Nephron progenitor cell (in vitro differentiated cells): ENCODE results near the gene SLCO2A1.

Experiments
- DNase-seq: peaks from one replicate; pipeline ENCODE4 v3.0.0; 2021
- H3K27ac Mint-ChIP-seq: 2 replicates; pipeline ENCODE4 v1.8.0; 2021; ENCODE audit warnings: mild to moderate bottlenecking, moderate library complexity, mixed read lengths
- H3K27me3 Mint-ChIP-seq: 2 replicates; pipeline ENCODE4 v1.8.0; 2021; ENCODE audit warnings: mild to moderate bottlenecking, low read depth, mixed read lengths; ENCODE audit not compliant: poor library complexity
- H3K36me3 Mint-ChIP-seq: 2 replicates; pipeline ENCODE4 v1.8.0; 2021; ENCODE audit warnings: low read depth, mixed read lengths
- H3K4me1 Mint-ChIP-seq: 2 replicates; pipeline ENCODE4 v1.8.0; 2021; ENCODE audit warnings: mixed read lengths
- H3K4me3 Mint-ChIP-seq: 2 replicates; pipeline ENCODE4 v1.8.0; 2021; ENCODE audit warnings: mild to moderate bottlenecking, moderate library complexity, mixed read lengths
- H3K9me3 Mint-ChIP-seq: 2 replicates; pipeline ENCODE4 v1.8.0; 2021; ENCODE audit warnings: mild to moderate bottlenecking, moderate library complexity, mixed read lengths
- CTCF ChIP-seq: fragments of 200-600 bp; sonication (generic); IDR thresholded peaks from 2 replicates; pipeline ENCODE4 v1.5.0; 2021; ENCODE audit warnings: antibody characterized with exemption

SLCO2A1 gene

GRCh38 chr3:133890972-133891644, 138.6 kb downstream of the SLCO2A1 start:
- TF ChIP-seq CTCF, result no peak
- H3K9me3 Mint-ChIP-seq, result no peaks in the 10 kb centered on the region
- H3K27ac Mint-ChIP-seq, result no peak overlapping the region
- peaks cover 64% of the 10 kb centered on the region for H3K27me3 Mint-ChIP-seq
- no peak for DNase-seq
- H3K4me1 Mint-ChIP-seq, result no peaks in the 10 kb centered on the region
- H3K36me3 Mint-ChIP-seq, result no peaks in the 10 kb centered on the region
- no peak overlapping the region for H3K4me3 Mint-ChIP-seq

- H3K4me3 Mint-ChIP-seq, result no peak overlapping the region
- H3K4me1 Mint-ChIP-seq, result no peaks in the 10 kb centered on the region
- H3K27ac Mint-ChIP-seq, result no peak overlapping the region
- peaks cover 63% of the 10 kb centered on the region for H3K27me3 Mint-ChIP-seq
- DNase-seq, result no peak
- no peaks in the 10 kb centered on the region for H3K9me3 Mint-ChIP-seq
- TF ChIP-seq CTCF, result no peak
- H3K36me3 Mint-ChIP-seq, result no peaks in the 10 kb centered on the region
These were observed 139.7 kb downstream of the SLCO2A1 start for GRCh38 chr3:133890037-133890436.

- no peaks in the 10 kb centered on the region for H3K36me3 Mint-ChIP-seq
- no peak overlapping the region for H3K4me3 Mint-ChIP-seq
- DNase-seq, result no peak
- no peak for TF ChIP-seq CTCF
- no peak overlapping the region for H3K27ac Mint-ChIP-seq
- H3K4me1 Mint-ChIP-seq, result no peaks in the 10 kb centered on the region
- no peaks in the 10 kb centered on the region for H3K9me3 Mint-ChIP-seq
- peaks cover 55% of the 10 kb centered on the region for H3K27me3 Mint-ChIP-seq
These were observed 140.9 kb downstream of the SLCO2A1 start for GRCh38 chr3:133888726-133889340.

DNA sequence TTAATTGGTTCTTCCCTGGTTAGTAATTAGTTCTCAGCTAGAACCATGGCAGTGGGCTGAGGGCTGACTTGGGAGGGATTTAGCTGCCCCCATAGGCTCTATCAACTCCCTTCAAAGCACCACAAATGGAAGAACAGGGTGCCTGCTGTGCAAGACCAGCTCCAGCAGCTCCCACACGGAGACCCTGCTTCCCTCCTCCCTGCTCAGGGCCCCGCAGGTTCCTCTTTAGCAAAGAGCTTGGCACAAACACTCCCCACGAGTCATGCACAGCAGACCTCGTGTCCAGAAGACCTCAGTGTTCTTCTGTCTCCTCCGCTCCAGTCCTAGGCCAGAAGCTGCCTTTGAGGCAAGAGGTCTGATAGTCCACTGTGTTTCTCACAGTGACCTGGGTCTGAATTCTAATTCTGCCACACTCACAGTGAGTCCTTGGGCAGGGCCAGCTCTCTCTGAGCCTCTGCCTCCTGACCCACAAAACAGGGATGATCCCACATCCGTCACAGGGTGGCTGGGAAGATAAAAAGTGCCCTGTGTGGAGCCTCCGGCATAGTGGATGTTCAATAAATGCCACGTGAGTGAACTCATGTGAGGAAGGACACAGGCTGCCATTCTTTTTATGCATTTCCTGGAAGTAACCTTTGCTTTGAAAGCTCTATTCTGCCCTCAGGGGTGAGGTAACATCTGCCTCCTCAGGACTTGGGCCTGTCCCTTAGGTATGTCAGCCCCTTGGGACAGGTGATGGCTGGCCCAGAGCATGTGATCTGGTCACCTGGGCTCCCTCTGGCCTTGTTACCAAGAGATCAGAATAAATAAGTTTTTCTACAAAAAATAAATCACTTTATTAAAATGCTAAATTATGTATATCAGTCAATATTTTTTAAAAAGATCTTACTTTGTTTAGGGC, 141.7 kb downstream of the SLCO2A1 start:
- Mint-ChIP-seq H3K36me3 (no peaks in the 10 kb centered on the region), H3K4me1 (no peaks in the 10 kb centered on the region), H3K27ac (no peak overlapping the region), H3K27me3 (peaks cover 48% of the 10 kb centered on the region), H3K4me3 (no peak overlapping the region), H3K9me3 (no peaks in the 10 kb centered on the region)
- no peak for TF ChIP-seq CTCF
- no peak for DNase-seq

- no peak overlapping the region for H3K4me3 Mint-ChIP-seq
- TF ChIP-seq CTCF, result no peak
- H3K4me1 Mint-ChIP-seq, result no peaks in the 10 kb centered on the region
- H3K27me3 Mint-ChIP-seq, result peaks cover 39% of the 10 kb centered on the region
- no peak overlapping the region for H3K27ac Mint-ChIP-seq
- DNase-seq, result no peak
- H3K36me3 Mint-ChIP-seq, result no peaks in the 10 kb centered on the region
- peaks cover 3% of the 10 kb centered on the region for H3K9me3 Mint-ChIP-seq
These were observed 142.5 kb downstream of the SLCO2A1 start for GRCh38 chr3:133887074-133887802.
